K562 (cell line): ENCODE data around the gene TAGLN3. TPM values are rescaled to one million over a fixed set of nuclear protein-coding genes. Genes with fewer than 3 reads are reported as not detected.

Source experiments
- ATF7 ChIP-seq: fragments of 450-650 bp; IDR thresholded peaks from 2 replicates; pipeline ENCODE4 v1.7.1; 2014; ENCODE audit warnings: mild to moderate bottlenecking, moderate library complexity
- DEAF1 ChIP-seq: fragments of 450-650 bp; formaldehyde crosslinking; IDR thresholded peaks from 2 replicates; pipeline ENCODE4 v1.4.0; 2020; ENCODE audit warnings: mild to moderate bottlenecking, moderate library complexity
- ETV6 ChIP-seq, 3 experiments: fragments of 150-350 bp in 1 of 3; sonication (generic) in 1 of 3; formaldehyde crosslinking in 1 of 3; IDR thresholded peaks; 2 replicates each; pipeline versions ENCODE4 v1.6.1 to v1.8.0; 2014 to 2022; ENCODE audit warnings: borderline replicate concordance in 2 of 3, low read depth in 2 of 3, antibody characterized with exemption in 1 of 3, low read length in 1 of 3, mild to moderate bottlenecking in 1 of 3, missing genetic modification reagents in 1 of 3
- FOXP1 ChIP-seq: sonication (generic); formaldehyde crosslinking; IDR thresholded peaks from 2 replicates; pipeline ENCODE4 v1.8.0; 2022; ENCODE audit warnings: mild to moderate bottlenecking, missing genetic modification reagents
- GTF2F1 ChIP-seq: IDR thresholded peaks from 2 replicates; pipeline ENCODE4 v1.6.1; 2011; ENCODE audit warnings: low read depth, low read length, improper control_type of control experiment
- HMG20A ChIP-seq: fragments of 450-650 bp; formaldehyde crosslinking; conservative IDR thresholded peaks from 2 replicates; pipeline ENCODE4 v1.4.0; 2020; ENCODE audit warnings: mild to moderate bottlenecking, mixed read lengths
- KHSRP ChIP-seq: fragments of 450-650 bp; IDR thresholded peaks from 2 replicates; pipeline ENCODE4 v1.6.1; 2017
- L3MBTL2 ChIP-seq: fragments of 450-650 bp; IDR thresholded peaks from 2 replicates; pipeline ENCODE4 v1.6.1; 2016; ENCODE audit warnings: mild to moderate bottlenecking, moderate library complexity
- NRF1 ChIP-seq, 2 experiments: fragments of 450-650 bp; IDR thresholded peaks in 1 of 2; conservative IDR thresholded peaks in 1 of 2; 2 replicates each; pipeline ENCODE4 v1.6.1; 2014; ENCODE audit warnings: mild to moderate bottlenecking in 2 of 2
- SNRNP70 ChIP-seq: fragments of 200-400 bp; formaldehyde crosslinking; optimal IDR thresholded peaks from 2 replicates; pipeline ENCODE3; 2017; ENCODE audit warnings: low read depth, low read length
- ZBTB2 ChIP-seq: fragments of 450-650 bp; IDR thresholded peaks from 2 replicates; pipeline ENCODE4 v1.6.1; 2016; ENCODE audit warnings: antibody characterized with exemption
- ZNF280A ChIP-seq: fragments of 450-650 bp; IDR thresholded peaks from 2 replicates; pipeline ENCODE4 v1.6.1; 2018; ENCODE audit warnings: mild to moderate bottlenecking, low read depth; ENCODE audit not compliant: partially characterized antibody
- polyA plus RNA-seq, 8 experiments: library from polyadenylated mRNA; depleted of rRNA in 4 of 8; stranded (reverse) in 5 of 8; unstranded in 3 of 8; fragments of >200 nt; fragmentation: Nextera tagmentation in 2 of 8; fragmentation: Illumina TruSeq in 1 of 8; extraction: Ambion mirVana in 2 of 8; extraction: Trizol in 1 of 8; gene quantifications; 2 replicates each; pipeline versions ENCODE4 v1.2.1 to v1.2.3, GENCODE V29; 2011 to 2014; ENCODE audit warnings: inconsistent platforms in 1 of 8, missing spikeins in 1 of 8
- total RNA-seq, 7 experiments: library from RNA; depleted of rRNA in 6 of 7; stranded (reverse); fragments of >200 nt in 6 of 7; fragmentation: Illumina TruSeq in 2 of 7; extraction: Trizol in 2 of 7; gene quantifications; 2 replicates each; pipeline versions ENCODE4 v1.2.1 to v1.2.3, GENCODE V29; 2011 to 2021; ENCODE audit warnings: low replicate concordance in 1 of 7
- TF ChIP-seq, protein P1 (sequence below), 2 experiments: IDR thresholded peaks; 2 replicates each; pipeline ENCODE4 v1.6.1; 2012; ENCODE audit warnings: improper control_type of control experiment in 2 of 2, low read depth in 2 of 2, low read length in 2 of 2, borderline replicate concordance in 1 of 2
- TF ChIP-seq, protein P2 (sequence below): sonication (generic); formaldehyde crosslinking; IDR thresholded peaks from 2 replicates; pipeline ENCODE4 v1.8.1; 2023; ENCODE audit warnings: mild to moderate bottlenecking, missing genetic modification reagents
- TF ChIP-seq, protein P3 (sequence below): sonication (generic); formaldehyde crosslinking; IDR thresholded peaks from 2 replicates; pipeline ENCODE4 v1.8.1; 2023; ENCODE audit warnings: mild to moderate bottlenecking, missing genetic modification reagents

The TAGLN3 gene
- total and polyA plus RNA-seq, 9 of the 15 experiments (the other 6 are each of a cell fraction or from before 2014, with no cell fraction given), result 0.06 TPM; not detected in 7

GRCh38 chr3:111978583-111979433 lies 19.9 kb upstream of the TAGLN3 start, which contains the start of gene ABHD10 (continued):
- TF ChIP-seq, protein P1, sequence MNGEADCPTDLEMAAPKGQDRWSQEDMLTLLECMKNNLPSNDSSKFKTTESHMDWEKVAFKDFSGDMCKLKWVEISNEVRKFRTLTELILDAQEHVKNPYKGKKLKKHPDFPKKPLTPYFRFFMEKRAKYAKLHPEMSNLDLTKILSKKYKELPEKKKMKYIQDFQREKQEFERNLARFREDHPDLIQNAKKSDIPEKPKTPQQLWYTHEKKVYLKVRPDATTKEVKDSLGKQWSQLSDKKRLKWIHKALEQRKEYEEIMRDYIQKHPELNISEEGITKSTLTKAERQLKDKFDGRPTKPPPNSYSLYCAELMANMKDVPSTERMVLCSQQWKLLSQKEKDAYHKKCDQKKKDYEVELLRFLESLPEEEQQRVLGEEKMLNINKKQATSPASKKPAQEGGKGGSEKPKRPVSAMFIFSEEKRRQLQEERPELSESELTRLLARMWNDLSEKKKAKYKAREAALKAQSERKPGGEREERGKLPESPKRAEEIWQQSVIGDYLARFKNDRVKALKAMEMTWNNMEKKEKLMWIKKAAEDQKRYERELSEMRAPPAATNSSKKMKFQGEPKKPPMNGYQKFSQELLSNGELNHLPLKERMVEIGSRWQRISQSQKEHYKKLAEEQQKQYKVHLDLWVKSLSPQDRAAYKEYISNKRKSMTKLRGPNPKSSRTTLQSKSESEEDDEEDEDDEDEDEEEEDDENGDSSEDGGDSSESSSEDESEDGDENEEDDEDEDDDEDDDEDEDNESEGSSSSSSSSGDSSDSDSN (IDR thresholded peaks at IDR 0.05; ENCODE audit: borderline replicate concordance in 1 of 2, low read depth in 2 of 2, low read length in 2 of 2), result no peak
- TF ChIP-seq ZBTB2 (peak; percentile 95), GTF2F1 (no peak), FOXP1 (0 out of 2 replicates have a peak, but pooled peaks have one; percentile 26), ZNF280A (no peak), KHSRP (no peak), DEAF1 (CRISPR knock-in tag) (no peak), HMG20A (no peak), ATF7 (no peak), SNRNP70 (no peak), ETV6 (IDR thresholded peaks at IDR 0.05; ENCODE audit: borderline replicate concordance in 1 of 2, low read depth in 2 of 2, low read length in 1 of 2) (no peak), ETV6 (CRISPR knock-in tag; IDR thresholded peaks at IDR 0.05; ENCODE audit: borderline replicate concordance) (no peak), L3MBTL2 (peak; percentile 72), NRF1 (conservative IDR thresholded peaks at IDR 0.05 in 1 of 2, IDR thresholded peaks at IDR 0.05 in 1 of 2) (peak; percentile 97 to 98)
- TF ChIP-seq, protein P2, sequence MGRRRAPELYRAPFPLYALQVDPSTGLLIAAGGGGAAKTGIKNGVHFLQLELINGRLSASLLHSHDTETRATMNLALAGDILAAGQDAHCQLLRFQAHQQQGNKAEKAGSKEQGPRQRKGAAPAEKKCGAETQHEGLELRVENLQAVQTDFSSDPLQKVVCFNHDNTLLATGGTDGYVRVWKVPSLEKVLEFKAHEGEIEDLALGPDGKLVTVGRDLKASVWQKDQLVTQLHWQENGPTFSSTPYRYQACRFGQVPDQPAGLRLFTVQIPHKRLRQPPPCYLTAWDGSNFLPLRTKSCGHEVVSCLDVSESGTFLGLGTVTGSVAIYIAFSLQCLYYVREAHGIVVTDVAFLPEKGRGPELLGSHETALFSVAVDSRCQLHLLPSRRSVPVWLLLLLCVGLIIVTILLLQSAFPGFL (CRISPR knock-in tag), result no peak
- TF ChIP-seq, protein P3, sequence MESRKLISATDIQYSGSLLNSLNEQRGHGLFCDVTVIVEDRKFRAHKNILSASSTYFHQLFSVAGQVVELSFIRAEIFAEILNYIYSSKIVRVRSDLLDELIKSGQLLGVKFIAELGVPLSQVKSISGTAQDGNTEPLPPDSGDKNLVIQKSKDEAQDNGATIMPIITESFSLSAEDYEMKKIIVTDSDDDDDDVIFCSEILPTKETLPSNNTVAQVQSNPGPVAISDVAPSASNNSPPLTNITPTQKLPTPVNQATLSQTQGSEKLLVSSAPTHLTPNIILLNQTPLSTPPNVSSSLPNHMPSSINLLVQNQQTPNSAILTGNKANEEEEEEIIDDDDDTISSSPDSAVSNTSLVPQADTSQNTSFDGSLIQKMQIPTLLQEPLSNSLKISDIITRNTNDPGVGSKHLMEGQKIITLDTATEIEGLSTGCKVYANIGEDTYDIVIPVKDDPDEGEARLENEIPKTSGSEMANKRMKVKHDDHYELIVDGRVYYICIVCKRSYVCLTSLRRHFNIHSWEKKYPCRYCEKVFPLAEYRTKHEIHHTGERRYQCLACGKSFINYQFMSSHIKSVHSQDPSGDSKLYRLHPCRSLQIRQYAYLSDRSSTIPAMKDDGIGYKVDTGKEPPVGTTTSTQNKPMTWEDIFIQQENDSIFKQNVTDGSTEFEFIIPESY (CRISPR knock-in tag), result peak; percentile 93
